ENCODE data around the gene GLG1.
"Not testable (repeated sequence)": the region's sequence is repeated elsewhere in the genome, so short reads cannot be mapped to it uniquely, and the experiment has no call there.

GLG1 gene

DNA sequence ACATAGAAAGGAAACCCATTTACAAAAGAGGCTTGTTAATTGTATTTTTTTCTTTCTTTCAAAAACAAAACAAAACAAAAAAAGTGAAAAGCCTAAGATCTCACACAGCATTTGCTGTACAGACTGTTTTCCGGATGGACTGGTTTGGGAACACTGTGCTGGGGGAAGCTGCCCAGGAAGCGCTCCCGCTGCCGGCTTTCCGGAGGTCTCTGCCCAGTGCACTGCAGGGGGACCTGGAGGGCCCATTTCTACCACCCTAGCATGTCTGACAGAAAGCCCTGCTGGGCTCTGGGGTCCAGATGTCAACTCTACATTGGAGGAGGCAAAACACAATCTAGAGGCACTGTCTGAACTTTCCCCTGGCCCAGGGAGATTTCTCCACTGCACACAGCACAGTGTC lies 159.3 kb downstream of the GLG1 start:
- DNase-seq (ENCODE audit: low read depth): no peak
- TF ChIP-seq, protein P1, sequence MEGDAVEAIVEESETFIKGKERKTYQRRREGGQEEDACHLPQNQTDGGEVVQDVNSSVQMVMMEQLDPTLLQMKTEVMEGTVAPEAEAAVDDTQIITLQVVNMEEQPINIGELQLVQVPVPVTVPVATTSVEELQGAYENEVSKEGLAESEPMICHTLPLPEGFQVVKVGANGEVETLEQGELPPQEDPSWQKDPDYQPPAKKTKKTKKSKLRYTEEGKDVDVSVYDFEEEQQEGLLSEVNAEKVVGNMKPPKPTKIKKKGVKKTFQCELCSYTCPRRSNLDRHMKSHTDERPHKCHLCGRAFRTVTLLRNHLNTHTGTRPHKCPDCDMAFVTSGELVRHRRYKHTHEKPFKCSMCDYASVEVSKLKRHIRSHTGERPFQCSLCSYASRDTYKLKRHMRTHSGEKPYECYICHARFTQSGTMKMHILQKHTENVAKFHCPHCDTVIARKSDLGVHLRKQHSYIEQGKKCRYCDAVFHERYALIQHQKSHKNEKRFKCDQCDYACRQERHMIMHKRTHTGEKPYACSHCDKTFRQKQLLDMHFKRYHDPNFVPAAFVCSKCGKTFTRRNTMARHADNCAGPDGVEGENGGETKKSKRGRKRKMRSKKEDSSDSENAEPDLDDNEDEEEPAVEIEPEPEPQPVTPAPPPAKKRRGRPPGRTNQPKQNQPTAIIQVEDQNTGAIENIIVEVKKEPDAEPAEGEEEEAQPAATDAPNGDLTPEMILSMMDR (IDR thresholded peaks at IDR 0.05; ENCODE audit: insufficient read depth, low read depth, low read length, missing control alignments): no peak
- H3K4me3 ChIP-seq (ENCODE audit: low read depth, low read length): no peak overlapping the region

DNA sequence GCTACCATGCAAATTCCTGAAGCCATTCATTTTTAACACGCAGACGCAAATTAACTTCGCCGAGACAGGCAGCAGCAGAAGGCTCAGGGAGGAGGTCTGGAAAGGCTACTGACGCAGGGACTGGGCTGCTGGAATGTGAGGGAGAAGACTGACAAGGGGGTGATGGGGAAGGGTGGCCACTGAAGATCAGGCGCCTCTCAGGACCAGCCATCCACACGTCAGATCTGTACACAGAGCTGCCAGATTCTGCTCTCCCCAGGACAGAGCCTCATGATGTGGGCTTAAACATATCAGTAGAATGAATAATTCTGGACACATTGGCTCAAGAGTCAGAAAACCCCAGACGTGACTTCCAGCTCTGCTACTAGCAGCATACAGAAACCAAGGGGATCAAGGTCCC lies 160.0 kb downstream of the GLG1 start:
- no peak overlapping the region for H3K4me3 ChIP-seq (ENCODE audit: low read depth, low read length)
- no peak for DNase-seq (ENCODE audit: low read depth)
- TF ChIP-seq, protein P1 (IDR thresholded peaks at IDR 0.05; ENCODE audit: insufficient read depth, low read depth, low read length, missing control alignments): no peak

DNA sequence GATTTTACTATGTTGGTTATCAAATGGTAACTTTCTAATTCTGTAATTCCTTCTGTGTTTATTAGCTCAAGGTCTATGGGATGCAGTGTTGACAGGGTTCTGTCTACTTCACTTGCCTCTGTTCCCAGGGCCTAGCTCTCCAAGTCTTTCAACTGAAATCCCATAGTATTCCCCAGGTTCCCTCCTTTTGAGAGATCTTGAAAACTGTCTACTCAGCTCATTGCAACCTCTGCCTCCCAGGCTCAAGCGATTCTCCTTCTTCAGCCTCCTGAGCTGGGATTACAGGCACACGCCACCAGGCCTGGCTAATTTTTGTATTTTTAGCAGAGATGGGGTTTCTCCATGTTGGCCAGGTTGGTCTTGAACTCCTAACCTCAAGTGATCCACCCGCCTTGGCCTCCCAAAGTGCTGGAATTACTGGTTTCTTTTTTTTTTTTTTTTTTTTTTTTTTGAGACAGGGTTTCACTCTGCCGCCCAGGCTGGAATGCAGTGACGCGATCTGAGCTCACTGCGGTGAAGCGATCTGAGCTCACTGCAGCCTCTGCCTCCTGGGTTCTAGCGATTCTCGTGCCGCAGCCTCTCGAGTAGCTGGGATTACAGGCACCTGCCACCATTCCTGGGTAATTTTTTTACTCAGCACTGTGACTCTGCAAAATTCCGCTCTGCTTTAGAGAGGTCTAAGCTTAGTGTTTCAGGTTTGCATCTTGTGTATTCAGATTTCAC lies 163.1 kb downstream of the GLG1 start:
- H3K4me3 ChIP-seq (ENCODE audit: low read depth, low read length); DNase-seq (ENCODE audit: low read depth): not testable (repeated sequence)

DNA sequence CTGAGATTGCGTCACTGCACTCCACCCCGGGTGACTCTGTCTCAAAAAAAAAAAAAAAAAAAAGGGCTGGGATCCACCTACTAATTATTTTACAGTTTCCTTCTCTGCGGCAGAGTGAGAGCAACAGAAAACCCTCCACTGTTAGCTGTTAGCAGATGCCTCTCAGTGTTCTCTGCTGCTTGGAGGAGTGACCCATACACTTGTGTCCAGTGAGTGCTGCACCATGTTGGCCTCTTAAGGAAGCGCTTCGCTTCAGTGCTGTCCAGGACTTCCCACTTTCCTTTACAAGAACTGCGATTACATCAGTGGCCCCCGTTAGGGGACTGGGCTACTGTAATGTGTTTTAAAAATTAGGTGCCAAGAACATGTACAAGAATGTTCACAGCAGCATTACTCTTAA lies 167.2 kb downstream of the GLG1 start:
- H3K4me3 ChIP-seq (ENCODE audit: low read depth, low read length): no peak overlapping the region
- DNase-seq (ENCODE audit: low read depth): no peak
- TF ChIP-seq, protein P1 (IDR thresholded peaks at IDR 0.05; ENCODE audit: insufficient read depth, low read depth, low read length, missing control alignments): no peak

DNA sequence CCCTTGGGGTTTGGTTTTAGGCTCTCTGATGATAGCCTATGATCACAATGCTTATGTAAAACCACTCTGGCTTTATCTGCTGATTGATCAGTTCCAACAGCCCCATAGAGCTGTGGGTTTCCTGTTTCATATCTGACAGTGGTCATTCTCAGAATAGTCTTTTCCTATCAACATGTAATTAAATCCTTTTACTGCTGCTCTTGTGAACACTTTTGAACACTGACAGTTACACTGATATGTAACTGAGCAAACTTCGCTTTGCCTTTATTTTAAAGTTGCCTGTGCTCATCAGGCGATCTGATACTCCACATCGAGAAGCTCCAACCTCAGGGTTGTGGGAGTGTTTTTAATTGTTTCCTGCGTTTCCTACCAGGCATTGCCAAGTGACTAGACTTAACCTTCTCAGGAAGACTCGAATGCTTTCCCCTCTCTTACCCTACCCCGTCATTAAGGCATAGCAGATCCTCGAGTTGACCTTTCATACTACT lies 168.4 kb downstream of the GLG1 start:
- DNase-seq (ENCODE audit: low read depth): no peak
- TF ChIP-seq, protein P1 (IDR thresholded peaks at IDR 0.05; ENCODE audit: insufficient read depth, low read depth, low read length, missing control alignments): no peak
- no peak overlapping the region for H3K4me3 ChIP-seq (ENCODE audit: low read depth, low read length)

DNA sequence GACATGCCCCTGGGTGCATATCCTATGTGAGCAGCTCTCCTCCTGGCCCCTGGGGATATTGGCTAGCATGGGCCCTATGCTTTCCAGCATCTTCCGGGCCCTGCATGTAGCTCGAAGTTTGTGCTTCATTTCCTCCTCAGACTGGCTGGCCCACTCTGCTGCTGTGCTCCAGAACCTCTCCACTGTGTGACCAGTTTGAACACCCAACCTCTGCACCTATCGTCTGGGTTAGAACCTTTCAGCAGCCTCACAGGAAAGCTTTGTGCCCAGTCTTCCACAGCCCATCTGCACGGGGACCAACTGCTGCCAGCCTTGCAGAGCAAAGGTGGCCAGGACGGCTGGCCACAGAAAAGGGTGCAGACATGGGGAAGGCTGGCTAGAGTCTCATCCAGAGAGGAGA lies 175.4 kb downstream of the GLG1 start:
- no peak for DNase-seq (ENCODE audit: low read depth)
- TF ChIP-seq, protein P1 (IDR thresholded peaks at IDR 0.05; ENCODE audit: insufficient read depth, low read depth, low read length, missing control alignments): no peak
- H3K4me3 ChIP-seq (ENCODE audit: low read depth, low read length): no peak overlapping the region

DNA sequence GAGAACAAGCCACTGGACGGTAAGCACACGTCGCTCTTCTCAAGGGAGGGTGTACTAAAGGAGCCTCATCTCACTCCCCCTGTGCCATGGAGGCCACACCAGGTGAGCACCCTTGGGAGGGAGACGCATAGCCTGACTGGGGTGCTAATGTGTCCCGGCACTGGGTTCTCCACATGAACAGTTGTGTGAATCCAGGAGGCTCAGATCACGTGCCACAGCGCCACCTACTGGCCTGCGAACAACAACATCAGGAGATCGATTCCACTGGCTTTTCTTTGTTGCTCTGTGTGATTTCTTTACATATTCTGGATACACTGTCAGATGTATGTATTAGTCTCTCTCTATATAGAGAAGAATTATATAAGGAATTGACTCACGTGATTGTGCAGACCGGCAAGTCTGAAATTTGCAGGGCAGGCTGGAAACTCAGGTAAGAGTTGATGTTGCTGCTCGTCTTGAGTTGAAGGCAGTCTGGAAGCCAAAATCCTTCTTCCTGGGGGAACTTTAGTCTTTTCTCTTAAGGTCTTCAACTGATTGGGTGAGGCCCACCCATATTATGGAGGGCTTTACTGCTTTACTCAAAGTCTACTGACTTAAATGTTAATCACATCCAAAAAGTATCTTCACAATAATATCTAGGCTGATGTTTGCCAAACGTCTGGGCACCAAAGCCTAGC lies 176.7 kb downstream of the GLG1 start:
- DNase-seq (ENCODE audit: low read depth): peak; percentile 35
- TF ChIP-seq, protein P1 (IDR thresholded peaks at IDR 0.05; ENCODE audit: insufficient read depth, low read depth, low read length, missing control alignments): peak; percentile 63
- H3K4me3 ChIP-seq (ENCODE audit: low read depth, low read length): not testable (repeated sequence)

DNA sequence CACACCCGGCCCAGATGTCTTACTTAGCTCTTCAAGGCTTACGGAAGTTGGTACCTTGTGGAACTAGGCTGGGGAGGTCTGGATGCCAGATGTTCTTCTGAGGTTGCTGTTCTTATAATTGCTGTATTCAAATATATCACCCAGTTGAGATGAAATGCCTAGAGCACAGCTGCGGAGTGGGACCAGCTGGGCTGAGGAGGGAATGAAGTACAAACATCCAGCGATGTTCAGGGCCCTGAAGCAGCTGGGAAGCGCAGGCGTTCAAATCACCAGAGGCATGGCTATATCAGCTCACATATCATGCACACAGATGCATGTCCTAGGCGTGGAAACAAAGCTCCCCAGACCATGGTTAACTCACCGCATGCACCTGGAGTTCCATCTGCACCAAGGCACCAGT lies 178.4 kb downstream of the GLG1 start:
- not testable (repeated sequence) for H3K4me3 ChIP-seq (ENCODE audit: low read depth, low read length); DNase-seq (ENCODE audit: low read depth)

DNA sequence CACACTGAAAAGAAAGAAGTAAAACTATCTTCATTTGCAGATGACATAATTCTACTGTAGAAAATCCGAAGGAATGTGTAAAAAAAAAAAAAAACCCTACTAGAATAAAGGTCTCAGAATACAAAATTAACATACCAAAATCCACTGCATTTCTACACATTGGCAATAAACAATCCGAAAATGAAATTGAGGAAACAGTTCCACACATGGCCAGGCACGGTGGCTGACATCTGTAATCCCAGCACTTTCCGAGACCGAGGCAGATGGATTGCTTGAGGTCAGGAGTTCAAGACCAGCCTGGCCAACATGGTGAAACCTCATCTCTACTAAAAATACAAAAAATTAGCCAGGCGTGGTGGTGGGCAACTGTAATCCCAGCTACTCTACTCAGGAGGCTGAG lies 181.2 kb downstream of the GLG1 start:
- H3K4me3 ChIP-seq (ENCODE audit: low read depth, low read length); DNase-seq (ENCODE audit: low read depth): not testable (repeated sequence)

DNA sequence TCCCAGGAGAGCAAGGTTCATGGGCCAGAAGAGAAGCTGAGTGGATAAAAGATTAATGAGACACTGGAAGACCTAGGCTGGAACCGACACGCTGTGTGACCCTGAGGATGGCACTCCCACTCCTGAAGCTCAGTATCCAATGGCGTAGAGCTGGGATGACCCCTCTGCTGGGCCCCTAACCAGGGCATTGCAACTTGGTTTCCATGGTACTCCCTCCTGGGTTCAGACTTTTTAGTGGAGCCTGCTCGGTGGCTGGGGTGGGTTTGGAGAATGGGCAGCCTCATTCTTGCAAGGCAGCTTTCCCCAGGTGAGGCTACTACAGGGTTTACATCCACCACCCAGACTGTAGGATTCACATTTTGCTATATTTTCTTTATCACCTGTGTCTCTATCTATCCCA lies 183.2 kb downstream of the GLG1 start:
- not testable (repeated sequence) for H3K4me3 ChIP-seq (ENCODE audit: low read depth, low read length)

DNA sequence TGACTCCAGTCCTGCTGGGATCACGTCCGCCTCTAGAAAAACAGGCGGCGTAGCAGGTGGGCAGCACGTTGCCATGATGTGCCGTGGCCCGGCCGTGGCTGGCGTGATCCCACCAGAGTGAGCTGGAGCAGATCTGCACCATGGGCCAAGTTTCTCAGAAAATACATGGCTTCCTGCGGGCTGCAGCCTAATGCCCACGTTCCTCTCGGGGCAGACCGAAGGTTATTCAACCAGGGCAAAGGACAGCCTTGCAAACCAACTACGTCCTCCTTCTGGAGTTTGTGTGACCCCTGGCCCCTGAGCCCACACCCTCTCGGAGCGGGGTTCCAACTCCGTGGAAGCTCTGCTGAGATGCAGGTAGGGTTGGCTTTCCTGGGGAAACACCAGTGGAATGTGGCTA lies 184.8 kb downstream of the GLG1 start:
- H3K4me3 ChIP-seq (ENCODE audit: low read depth, low read length); DNase-seq (ENCODE audit: low read depth): not testable (repeated sequence)

More for the DNA sequence above, 183.2 kb downstream of the GLG1 start:
- DNase-seq (ENCODE audit: low read depth): not testable (repeated sequence)
